NCI-H2196 (cell line): Measurements from ENCODE around the gene RNF25.

Source experiments
- DNase-seq: peaks from one replicate; lab custom pipeline; 2025; ENCODE audit not compliant: unreplicated experiment; lab: John Stamatoyannopoulos, UW

Gene RNF25, protein sequence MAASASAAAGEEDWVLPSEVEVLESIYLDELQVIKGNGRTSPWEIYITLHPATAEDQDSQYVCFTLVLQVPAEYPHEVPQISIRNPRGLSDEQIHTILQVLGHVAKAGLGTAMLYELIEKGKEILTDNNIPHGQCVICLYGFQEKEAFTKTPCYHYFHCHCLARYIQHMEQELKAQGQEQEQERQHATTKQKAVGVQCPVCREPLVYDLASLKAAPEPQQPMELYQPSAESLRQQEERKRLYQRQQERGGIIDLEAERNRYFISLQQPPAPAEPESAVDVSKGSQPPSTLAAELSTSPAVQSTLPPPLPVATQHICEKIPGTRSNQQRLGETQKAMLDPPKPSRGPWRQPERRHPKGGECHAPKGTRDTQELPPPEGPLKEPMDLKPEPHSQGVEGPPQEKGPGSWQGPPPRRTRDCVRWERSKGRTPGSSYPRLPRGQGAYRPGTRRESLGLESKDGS

DNA sequence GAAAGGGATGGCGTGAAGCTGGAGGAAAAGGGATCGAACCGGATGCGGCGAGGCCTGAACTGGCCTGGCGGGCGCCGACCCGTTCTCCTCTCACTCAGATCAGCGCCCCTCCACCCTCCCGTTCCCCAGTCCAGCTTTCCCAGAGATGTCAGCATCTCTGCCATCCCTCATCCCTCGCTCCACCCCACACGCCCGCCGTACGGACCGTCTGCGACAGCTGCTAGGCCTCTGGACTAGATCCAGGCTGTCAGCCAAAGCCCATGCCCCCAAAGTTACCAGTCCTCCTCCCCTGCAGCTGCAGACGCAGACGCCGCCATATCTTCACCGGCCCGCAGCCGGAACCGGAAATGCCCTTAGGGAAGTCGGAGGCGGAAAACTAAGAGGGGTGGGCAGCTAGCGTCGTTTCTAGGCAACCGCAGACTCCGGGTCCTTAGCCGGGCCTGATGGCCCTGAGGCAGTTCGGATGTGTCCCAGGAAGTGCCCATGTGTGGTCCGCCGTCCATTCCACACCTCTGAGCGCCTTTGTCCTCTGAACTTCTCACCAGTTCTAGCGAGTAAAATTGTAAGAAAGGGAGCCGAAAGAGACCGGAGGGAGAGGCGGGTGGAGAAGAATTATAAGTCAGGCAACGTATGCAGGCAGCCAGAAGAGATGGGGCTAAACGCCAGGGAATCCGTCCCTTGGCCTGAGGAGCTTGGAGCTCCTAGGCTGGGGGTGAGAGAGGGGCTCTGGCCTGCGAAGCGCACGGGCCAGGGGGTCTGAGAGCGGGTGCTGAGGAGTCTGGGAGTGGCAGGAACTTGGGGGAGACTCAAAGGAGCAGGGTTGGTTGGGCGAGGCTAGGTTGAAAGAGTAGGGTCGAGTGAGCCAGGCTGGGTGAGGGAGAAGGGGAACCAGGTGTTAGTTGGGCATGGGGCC lies at the start of gene RNF25, which contains the start of gene STK36:
Gene RNF25, minus strand, starts transcription at position 349 of the 913 bp plus-strand sequence. Its CDS starts 32 bp downstream, at position 317.
Gene STK36, plus strand, starts transcription at position 433 of the 913 bp plus-strand sequence. CDS start 744 bp downstream, outside the sequence.
- DNase-seq, result peak; percentile 88

DNA sequence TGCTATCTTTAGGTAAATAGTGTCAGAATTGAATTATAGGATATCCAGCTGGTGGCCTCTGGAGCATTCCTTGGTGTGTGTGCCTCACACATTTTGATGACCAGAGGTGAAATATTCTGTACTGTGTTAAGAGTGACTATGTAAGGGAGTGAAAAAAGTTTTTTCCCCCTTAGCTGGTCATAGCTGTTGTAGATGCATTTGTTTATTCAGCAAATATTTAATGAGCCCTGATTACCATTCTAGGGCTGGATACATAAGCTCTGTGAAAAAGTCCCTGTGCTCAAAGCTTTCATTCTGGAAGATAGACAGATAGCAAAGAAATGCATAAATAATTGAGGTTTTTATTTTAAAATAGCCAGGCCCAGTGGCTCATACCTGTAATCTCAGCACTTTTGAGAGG lies 49.7 kb upstream of the RNF25 start:
- DNase-seq, result no peak

DNA sequence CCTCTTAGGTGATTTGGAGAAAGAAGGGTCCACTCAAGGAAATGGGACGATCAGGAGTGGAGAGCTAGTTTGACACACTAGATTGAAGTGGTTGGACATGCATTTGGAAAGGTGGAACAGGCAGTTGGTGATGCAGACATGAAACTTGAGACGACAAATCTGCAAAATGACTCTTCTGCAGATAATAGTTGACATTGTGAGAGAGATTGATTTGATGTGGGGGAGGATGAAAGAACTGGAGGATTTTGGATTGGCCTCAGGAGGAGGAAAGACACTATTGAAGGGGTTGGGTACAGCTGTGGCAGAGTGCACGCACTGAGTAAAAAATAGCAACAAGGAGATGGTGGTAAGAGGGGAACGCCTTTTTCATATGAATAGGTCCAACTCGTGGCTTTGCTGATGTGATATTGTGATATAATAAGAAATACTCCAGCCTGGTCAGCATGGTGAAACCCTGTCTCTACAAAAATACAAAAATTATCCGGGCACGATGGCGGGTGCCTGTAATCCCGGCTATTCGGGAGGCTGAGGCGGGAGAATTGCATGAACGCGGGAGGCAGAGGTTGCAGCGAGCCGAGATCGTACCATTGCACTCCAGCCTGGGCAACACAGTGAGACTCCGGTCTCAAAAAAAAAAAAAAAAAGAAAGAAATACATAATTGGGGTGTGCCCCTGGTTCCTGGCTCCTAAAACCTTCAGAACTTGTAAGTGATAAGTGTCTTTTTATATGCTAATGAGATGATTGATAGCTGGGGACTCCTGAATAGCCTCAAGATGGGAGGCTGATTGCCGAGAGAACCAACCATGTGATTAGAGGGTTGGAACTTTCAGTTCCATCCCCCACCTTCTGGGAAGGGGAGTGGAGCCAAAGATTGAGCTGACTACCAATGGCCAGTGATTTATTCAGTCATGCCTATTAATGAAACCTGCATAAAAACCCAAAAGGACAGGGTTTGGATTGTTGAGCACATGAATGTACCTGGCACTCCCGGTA lies 48.5 kb upstream of the RNF25 start:
- DNase-seq, result no peak

DNA sequence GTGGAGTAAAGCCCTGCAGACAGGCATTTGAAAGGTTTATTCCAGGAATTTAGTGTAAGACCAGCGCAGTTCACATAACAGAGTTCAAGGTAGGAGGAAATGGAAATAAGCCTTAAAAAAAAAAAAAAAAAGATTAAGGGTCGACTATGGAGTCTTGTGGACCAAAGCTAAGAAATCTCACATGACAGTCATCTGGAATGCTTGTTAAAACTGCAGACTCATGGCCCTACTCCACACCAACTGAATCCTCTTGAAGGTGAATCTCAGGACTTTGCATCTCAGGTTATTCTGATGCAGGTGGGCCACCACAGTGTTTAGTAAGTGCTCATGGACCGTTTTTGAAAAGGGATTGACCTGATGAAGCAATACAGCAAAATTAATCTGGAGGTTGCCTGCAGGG lies 47.7 kb upstream of the RNF25 start:
- DNase-seq, result no peak

DNA sequence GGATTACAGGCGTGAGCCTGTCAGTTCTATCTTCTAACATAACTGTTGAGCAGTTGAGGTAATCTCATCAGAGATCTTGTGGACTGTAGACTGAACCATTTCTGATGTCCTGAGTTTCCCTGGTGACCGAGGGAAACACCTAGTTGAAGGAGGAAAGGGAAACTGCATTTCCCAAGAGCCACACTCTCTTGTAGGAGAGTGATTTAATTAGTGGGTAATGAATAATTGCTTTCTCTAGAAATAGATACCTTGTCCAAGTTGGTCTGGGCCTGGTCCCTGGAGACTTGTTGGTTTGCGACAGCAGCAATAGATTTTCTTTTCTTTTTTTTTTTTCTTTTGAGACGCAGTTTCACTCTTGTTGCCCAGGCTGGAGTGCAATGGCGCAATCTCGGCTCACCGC lies 46.3 kb upstream of the RNF25 start:
- DNase-seq, result no peak

DNA sequence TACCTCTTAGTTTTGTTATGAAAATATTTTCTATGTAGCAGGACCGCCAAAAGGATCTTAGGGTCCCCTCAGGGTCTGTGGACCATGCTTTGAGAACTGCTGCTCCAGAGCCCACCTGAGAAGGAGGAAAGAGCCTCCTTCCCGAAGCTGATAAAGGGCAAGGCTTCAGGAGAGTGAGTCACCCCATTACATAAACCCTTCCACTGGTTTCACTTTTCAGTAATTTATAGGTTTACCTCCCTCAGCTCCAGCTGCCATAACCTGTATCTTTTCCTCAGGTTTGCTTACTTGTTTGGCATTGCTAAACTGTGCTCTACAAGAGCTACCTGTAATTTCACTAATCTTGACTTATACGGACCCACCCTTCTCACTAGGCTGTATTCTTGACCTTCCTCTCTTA lies 45.5 kb upstream of the RNF25 start:
- peak; percentile 33 for DNase-seq

DNA sequence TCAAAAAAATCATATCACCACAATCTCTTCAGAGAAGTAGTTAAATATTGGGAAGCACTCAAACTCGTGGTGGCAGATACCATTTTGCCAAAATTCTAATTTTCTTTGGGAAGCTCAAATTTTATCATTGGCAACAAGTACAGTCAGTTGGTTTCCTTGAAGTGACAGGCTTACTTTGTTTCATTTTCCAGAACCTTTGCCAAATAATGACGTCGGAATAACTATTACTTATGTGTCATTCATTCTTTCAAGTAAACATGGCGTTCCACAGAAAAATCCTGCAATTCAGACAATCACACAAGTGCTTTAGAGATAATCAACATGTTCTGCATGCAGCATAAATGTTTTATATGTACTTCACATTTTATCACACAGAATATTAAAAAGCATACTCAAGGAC lies 44.3 kb upstream of the RNF25 start:
- no peak for DNase-seq

DNA sequence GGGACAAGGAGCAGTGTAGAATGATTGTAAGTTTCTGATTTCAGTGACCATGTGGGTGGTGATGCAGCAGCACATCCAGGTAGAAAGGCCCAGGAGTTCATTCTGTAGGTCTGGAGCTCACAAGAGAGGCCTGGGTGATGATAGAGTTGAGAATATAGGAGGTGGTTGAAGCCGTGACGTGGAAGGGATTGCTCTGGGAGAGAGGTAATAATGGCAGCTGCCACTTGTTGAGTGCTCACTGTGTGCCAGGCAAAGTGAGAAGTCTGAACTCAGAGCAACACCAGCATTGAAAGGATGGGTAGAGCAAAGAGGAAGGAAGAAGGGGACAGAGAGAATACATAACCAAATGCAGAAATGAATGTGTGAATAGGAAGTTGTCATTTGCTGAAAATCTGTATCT lies 42.1 kb upstream of the RNF25 start:
- DNase-seq, result no peak

DNA sequence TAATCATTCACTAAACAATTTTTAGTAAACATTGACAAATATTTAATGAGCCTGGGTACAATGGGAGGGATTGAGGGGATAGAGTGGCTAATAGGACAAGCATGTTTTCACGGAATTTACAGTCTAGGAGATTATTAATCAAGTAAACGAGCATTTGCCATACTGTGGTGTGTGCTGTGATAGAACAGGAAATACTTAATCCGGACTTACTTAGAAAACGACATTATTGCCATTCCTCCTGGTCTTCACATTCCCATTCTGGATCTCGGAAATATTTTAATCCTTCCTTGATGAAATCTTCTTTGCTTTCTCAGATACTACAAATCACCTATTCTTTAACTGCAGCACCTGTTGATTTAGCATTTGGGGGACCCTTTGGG lies 39.7 kb upstream of the RNF25 start:
- DNase-seq, result no peak

DNA sequence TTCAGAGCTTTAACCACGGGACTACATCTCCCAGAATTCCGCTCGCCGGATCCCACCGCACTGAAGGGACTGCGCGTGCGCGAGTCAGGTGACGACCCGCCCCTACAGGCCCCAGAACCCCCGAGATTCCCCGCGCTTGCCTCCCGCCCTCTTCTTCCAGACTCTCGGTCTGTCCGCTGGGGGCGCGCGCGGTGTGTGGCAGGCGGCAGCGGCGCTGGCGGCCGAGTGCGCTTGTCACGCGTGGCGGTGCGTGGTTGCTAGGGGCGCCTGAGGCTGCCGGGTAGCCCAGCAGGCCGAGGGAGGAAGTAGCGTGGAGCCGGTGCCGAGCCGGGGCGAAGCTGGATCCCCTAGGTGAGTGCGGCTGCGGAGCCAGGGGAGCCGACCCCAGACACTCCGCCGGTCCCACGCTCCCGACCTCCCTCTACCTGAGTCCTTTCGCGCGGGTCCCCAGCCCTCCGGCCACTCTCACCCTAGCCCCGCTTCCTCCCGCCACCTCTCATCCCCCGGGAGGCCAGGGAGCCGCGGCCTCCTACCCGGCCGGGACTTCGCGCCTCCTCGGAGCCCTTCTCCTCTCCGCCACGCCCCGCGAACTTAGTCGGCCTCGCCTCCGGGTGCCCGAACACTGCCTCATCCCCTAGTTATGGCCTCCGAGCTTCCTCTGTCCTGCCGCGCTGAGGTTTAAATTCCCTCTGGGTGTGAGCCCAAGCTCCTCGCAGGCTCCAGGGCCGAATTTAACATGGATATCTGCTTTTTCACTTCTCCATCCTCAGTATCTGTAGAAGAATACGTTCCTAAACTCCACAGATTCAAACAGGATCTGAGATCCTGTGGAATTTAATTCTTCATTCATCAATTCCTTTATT lies 39.1 kb upstream of the RNF25 start, which contains the start of gene TTLL4:
Gene TTLL4, plus strand, starts transcription at position 149 of the 863 bp plus-strand sequence. CDS start 26,842 bp downstream, outside the sequence.
- DNase-seq, result peak; percentile 97

DNA sequence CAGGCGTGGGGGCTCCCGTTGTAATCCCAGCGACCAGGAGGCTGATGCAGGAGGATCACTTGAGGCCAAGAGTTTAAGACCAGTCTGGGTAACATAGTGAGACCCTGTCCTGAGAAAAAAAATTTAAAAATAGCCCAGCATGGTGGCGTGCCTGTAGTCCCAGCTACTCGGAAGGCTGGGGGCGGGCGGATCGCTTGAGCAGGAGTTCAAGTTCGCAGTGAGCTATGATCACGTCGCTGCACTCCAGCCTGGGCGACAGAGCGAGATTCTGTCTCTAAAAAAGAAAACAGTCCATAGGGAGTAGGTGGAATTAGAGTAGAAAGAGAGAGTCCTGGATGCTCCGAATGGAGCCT lies 38.5 kb upstream of the RNF25 start:
- DNase-seq, result no peak

DNA sequence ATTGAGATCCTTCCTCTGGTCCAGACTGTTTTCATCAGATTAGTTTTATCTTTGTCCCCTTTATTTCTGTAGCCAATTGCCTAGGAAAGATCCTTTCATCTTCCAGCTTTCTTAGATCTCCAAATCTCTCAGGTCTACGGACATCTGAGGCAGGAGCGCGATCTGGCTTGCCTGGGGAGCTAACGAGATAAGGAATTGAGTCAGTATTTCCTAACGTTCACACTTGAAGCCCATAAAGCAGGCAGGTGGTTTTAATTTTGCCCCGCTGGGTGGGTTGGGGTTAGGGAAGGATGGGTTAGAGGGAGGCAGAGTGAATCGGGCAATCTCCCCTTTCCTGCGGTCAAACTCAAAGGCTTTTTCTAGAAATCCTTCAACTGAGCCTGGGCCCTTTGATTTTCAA lies 38.1 kb upstream of the RNF25 start:
- DNase-seq, result no peak

DNA sequence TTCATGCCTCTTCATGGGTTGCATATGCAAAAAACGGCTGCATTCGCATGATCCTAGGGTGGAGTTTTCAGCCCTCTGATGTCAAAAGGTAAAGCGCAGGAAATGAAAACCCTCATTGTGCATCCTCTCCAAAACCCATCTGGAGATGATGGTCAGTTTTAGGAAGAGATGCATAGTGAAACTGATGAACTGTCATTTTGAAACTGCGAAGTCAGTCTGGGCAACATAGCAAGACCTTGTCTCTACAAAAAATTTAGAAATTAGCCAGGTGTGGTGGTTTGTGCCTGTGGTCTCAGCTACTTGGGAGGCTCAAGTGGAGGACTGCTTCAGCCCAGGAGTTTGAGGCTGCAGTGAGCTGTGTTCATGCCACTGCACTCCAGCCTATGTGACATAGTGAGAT lies 36.3 kb upstream of the RNF25 start:
- DNase-seq, result no peak

DNA sequence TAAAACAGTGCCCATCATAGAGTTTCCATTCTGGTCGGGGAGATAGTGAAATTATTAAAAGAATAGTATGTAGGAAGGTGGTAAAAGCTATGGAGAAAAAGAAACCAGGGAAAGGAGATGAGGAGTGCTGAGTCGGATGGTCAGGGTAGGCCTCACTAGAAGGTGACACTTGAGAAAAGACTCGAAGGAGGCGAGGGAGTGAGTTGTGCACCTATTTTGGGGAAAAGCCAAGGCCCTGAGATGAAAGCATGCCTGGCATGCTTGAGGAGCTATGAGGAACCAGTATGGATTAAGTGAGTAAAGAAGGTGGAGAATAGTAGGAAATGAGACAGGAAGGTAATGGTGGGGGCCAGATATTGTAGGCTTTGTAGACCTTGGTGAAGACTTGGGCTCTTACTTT lies 31.5 kb upstream of the RNF25 start:
- DNase-seq, result no peak

DNA sequence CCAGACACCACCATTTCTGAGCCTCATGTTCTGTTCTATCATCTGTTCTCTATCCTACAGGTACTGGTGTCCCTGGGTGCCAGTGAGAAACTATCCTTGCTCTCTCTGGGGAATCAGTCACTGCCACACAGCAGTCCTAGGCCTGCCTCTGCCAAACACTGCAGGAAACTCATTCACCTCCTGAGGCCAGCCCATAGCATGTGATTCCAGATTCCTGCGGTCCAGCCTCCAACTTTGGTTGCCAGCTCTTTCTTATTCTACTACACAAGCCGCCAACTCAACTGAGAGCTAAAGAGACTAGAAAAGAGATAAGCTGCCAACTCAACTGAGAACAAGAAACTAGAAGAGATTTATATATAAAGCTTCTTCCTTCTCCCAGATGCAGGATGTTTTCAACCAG lies 30.0 kb upstream of the RNF25 start:
- DNase-seq, result no peak

DNA sequence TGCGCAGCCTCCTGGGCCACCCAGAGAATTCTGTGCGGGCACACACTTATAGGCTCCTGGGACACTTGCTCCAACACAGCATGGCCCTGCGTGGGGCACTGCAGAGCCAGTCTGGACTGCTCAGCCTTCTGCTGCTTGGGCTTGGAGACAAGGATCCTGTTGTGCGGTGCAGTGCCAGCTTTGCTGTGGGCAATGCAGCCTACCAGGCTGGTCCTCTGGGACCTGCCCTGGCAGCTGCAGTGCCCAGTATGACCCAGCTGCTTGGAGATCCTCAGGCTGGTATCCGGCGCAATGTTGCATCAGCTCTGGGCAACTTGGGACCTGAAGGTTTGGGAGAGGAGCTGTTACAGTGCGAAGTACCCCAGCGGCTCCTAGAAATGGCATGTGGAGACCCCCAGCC lies 27.1 kb upstream of the RNF25 start:
- no peak for DNase-seq

DNA sequence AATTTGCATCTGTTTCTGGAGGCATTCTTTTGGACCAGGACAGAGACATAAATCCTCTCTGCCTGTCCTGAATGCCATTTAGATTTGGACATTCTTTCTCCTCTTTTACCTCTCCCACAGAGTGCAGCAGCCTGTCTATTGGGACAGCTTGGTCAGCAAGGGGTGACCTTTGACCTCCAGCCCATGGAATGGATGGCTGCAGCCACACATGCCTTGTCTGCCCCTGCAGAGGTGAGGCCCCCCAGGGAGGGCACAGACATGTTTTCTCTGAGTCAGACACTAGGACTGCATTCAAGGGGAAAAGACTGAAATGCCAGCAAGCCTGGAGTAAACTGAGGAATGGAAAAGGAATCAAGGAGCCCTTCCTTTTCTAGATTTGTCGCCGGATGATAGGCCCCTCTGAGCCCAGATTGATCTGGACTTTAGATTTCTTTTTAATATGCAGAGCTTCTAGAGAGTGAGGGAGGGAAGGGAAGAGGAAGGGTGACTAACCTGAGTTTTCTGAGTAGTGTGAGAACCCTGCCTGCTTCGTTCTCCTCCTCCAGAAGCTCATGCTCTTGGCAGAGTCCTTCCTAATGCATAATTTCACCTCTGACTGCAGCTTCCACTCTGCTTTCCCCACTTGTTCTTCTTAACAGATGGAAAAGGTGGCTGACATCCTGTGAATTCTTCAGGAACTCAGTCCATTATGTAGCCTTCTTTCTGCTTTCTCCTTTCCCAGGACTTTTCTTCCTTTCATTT lies 22.8 kb upstream of the RNF25 start:
- no peak for DNase-seq

DNA sequence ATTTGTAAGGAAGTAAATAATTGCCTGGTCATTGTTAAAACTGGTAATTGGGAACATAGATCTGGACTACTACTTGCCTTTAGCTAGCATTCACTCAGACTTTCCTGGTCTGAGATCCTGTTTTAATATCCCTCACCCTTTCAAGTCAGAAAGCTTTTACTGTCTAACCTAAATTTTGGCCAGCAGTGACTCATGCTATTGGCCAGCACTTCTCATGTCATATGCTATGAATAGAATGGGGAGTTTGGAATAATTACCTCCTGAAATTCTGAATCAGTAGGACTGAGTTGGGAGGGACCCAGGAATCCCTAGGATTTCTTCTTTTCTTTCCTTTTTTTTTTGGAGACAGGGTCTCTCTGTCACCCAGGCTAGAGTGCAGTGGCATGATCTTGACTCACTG lies 19.4 kb upstream of the RNF25 start:
- no peak for DNase-seq
